Measurements from ENCODE around the gene CHCHD5. TPM values are rescaled to one million over a fixed set of nuclear protein-coding genes. Genes with fewer than 3 reads are reported as not detected.

Gene CHCHD5
- total and polyA plus RNA-seq, 2 of the 4 experiments (the other 2 are of a cell fraction) = 4.8 to 40.1 TPM

DNA sequence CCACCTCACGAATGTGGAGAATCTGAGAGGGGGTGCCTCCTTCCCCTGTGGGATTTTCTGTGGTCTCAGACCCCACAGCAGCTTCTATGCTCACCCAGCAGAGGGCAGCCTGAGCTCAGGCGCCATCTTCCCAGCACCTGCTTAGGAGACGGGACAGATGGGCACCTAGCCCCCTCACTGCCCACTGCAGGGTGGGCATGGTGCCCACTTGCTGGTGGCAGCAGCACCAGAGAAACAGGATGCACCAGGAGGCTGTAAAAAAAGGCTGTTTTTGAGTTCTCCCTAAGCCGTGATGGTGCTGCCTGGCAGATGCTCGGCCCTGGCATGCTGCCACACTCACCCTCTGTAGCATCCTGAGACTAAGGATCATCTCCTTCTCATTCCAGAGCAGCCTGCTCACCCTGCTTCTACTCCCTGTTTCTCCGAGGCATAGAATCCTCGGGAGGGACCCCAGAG is 42.2 kb downstream of the CHCHD5 start:
- Histone ChIP-seq H3K18ac (ENCODE audit: low read depth, low read length) (peak overlapping the region; percentile 58), H2BK5ac (ENCODE audit: low read depth, low read length, poor library complexity, severe bottlenecking) (peak overlapping the region; percentile 89), H2BK120ac (ENCODE audit: low read depth, low read length) (peak overlapping the region; percentile 100), H3K4ac (ENCODE audit: low read depth, low read length) (peak overlapping the region; percentile 98), H2AK9ac (replicated peaks; ENCODE audit: low read depth, low read length, poor library complexity) (peak overlapping the region; percentile 95), H4K20me1 (ENCODE audit: insufficient read depth, low read length) (no peaks in the 10 kb centered on the region; the same call in 1 of the 2 replicates), H2AK5ac (ENCODE audit: low read depth, low read length) (peak overlapping the region; percentile 96), H2BK15ac (ENCODE audit: low read depth, low read length) (peak overlapping the region; percentile 90; the same call in 2 of the 3 replicates), H4K5ac (ENCODE audit: low read depth, low read length) (peak overlapping the region; percentile 52), H2BK20ac (ENCODE audit: low read depth, low read length) (peak overlapping the region; percentile 99), H3K4me1 (ENCODE audit: control insufficient read depth, insufficient read depth, low read length) (peaks cover 29% of the 10 kb centered on the region), H4K91ac (ENCODE audit: insufficient read depth, low read depth, low read length) (peak overlapping the region; percentile 97), H3K9me3 (ENCODE audit: control insufficient read depth, insufficient read depth, low read length) (no peaks in the 10 kb centered on the region), H3K4me2 (ENCODE audit: low read depth, low read length) (peak overlapping the region; percentile 68), H3K27ac (ENCODE audit: insufficient read depth, low read length) (peak overlapping the region; percentile 79), H3K4me3 (ENCODE audit: insufficient read depth, low read depth, low read length) (no peak overlapping the region; the same call in 1 of the 2 replicates), H3K14ac (replicated peaks; ENCODE audit: low read depth, low read length) (peak overlapping the region; percentile 99), H4K8ac (ENCODE audit: low read depth in 2 of 2, low read length in 2 of 2) (peak overlapping the region; percentile 74 to 98), H2AFZ (replicated peaks; ENCODE audit: low read length, poor library complexity) (peak overlapping the region; percentile 92), H3K56ac (ENCODE audit: extremely low read depth, insufficient read depth, low read length) (peak overlapping the region; percentile 98), H3K79me1 (ENCODE audit: low read depth in 1 of 2, low read length in 2 of 2) (peaks cover 0 to 16% of the 10 kb centered on the region in 2 experiments; a peak in 2 of 4 replicates), H3K36me3 (ENCODE audit: control insufficient read depth, insufficient read depth, low read length) (no peaks in the 10 kb centered on the region), H3K9ac (ENCODE audit: low read depth, low read length) (peak overlapping the region; percentile 26; the same call in 1 of the 2 replicates), H3K23ac (ENCODE audit: low read depth, low read length) (peak overlapping the region; percentile 99), H3K27me3 (ENCODE audit: control insufficient read depth, insufficient read depth, low read length) (no peaks in the 10 kb centered on the region), H3K9me1 (ENCODE audit: insufficient read depth, low read length) (peaks cover 26% of the 10 kb centered on the region)
- in situ Hi-C loops (cut with MboI; ENCODE audit: low sequenced_read_pairs) (loop anchor here (10.0 kb wide), 1 partner anchor 318 kb away; no protein-coding TSS in a partner anchor), intact Hi-C loops (cut with micrococcal nuclease) (loop anchor here (1.0 to 10.0 kb wide), 3 partner anchors 19 to 318 kb away; partner anchors contain the start of gene SLC20A1), dilution Hi-C loops (cut with HindIII; ENCODE audit: low sequenced_read_pairs, unreplicated experiment) (no loop called here)
- DNase-seq (peak; percentile 68), ATAC-seq (ENCODE audit: low read depth) (peak; percentile 54)
- 0% methylated on average over 1 of the region's 7 CpGs; no CpG with 5 or more reads in 1 of the 2 experiments for WGBS, 2 experiments (ENCODE audit: extremely low coverage in 2 of 2, insufficient read length in 1 of 2)
- POLR2A ChIA-PET (ENCODE audit: unreplicated experiment) = interaction anchor here (0.6 to 1.4 kb wide), 4 partner anchors 15 to 496 kb away, joined by 3 to 13 read pairs (median 3); no protein-coding TSS in a partner anchor
- BruUV-seq (replicated peaks) = no TSS peak
- CTCF ChIA-PET = interaction anchor here (0.6 to 3.0 kb wide), 11 partner anchors 18 to 315 kb away, joined by 3 to 15 read pairs (median 4); partner anchors contain the start of gene SLC20A1
- TF ChIP-seq FOS (IDR thresholded peaks at IDR 0.05; ENCODE audit: low read depth, low read length) = no peak
- TF ChIP-seq, protein P1, sequence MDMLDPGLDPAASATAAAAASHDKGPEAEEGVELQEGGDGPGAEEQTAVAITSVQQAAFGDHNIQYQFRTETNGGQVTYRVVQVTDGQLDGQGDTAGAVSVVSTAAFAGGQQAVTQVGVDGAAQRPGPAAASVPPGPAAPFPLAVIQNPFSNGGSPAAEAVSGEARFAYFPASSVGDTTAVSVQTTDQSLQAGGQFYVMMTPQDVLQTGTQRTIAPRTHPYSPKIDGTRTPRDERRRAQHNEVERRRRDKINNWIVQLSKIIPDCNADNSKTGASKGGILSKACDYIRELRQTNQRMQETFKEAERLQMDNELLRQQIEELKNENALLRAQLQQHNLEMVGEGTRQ (IDR thresholded peaks at IDR 0.05; ENCODE audit: low read depth, low read length) = no peak
- TF ChIP-seq NFE2L2 (IDR thresholded peaks at IDR 0.05; ENCODE audit: low read depth, low read length) = no peak
- no peak for TF ChIP-seq MAFK (IDR thresholded peaks at IDR 0.05; ENCODE audit: low read depth, low read length)
- TF ChIP-seq RAD21 (IDR thresholded peaks at IDR 0.05; ENCODE audit: low read length) = peak; percentile 86
- TF ChIP-seq MXI1 (IDR thresholded peaks at IDR 0.05; ENCODE audit: borderline replicate concordance, low read depth, low read length) = no peak
- TF ChIP-seq, protein P2, sequence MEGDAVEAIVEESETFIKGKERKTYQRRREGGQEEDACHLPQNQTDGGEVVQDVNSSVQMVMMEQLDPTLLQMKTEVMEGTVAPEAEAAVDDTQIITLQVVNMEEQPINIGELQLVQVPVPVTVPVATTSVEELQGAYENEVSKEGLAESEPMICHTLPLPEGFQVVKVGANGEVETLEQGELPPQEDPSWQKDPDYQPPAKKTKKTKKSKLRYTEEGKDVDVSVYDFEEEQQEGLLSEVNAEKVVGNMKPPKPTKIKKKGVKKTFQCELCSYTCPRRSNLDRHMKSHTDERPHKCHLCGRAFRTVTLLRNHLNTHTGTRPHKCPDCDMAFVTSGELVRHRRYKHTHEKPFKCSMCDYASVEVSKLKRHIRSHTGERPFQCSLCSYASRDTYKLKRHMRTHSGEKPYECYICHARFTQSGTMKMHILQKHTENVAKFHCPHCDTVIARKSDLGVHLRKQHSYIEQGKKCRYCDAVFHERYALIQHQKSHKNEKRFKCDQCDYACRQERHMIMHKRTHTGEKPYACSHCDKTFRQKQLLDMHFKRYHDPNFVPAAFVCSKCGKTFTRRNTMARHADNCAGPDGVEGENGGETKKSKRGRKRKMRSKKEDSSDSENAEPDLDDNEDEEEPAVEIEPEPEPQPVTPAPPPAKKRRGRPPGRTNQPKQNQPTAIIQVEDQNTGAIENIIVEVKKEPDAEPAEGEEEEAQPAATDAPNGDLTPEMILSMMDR (conservative IDR thresholded peaks at IDR 0.05; ENCODE audit: low read depth, low read length) = peak; percentile 79
- no peak for TF ChIP-seq CEBPB (IDR thresholded peaks at IDR 0.05; ENCODE audit: low read depth, low read length)
- TF ChIP-seq POLR2A (IDR thresholded peaks at IDR 0.05; ENCODE audit: low read depth, low read length) = no peak; the same call in 1 of the 2 replicates
- no peak; the same call in 1 of the 2 replicates for TF ChIP-seq MAZ (IDR thresholded peaks at IDR 0.05; ENCODE audit: borderline replicate concordance, low read depth, low read length)
- no peak for TF ChIP-seq RCOR1 (IDR thresholded peaks at IDR 0.05; ENCODE audit: insufficient replicate concordance, low read length)
- TF ChIP-seq BHLHE40 (IDR thresholded peaks at IDR 0.05; ENCODE audit: low read depth, low read length) = no peak
- peak; percentile 77 for TF ChIP-seq SMC3 (IDR thresholded peaks at IDR 0.05; ENCODE audit: low read depth, low read length)
- TF ChIP-seq RFX5 (IDR thresholded peaks at IDR 0.05; ENCODE audit: low read depth, low read length) = no peak
- no peak for TF ChIP-seq CHD1 (IDR thresholded peaks at IDR 0.05; ENCODE audit: low read depth, low read length)

Data from IMR-90 (cell line).